ENCODE results near the gene NCOA3. TPM values are rescaled to one million over a fixed set of nuclear protein-coding genes. Genes with fewer than 3 reads are reported as not detected.

The NCOA3 gene
- total RNA-seq, 4 donors from 2014 or later = 26.7 to 40.2 (median 34.5) TPM

DNA sequence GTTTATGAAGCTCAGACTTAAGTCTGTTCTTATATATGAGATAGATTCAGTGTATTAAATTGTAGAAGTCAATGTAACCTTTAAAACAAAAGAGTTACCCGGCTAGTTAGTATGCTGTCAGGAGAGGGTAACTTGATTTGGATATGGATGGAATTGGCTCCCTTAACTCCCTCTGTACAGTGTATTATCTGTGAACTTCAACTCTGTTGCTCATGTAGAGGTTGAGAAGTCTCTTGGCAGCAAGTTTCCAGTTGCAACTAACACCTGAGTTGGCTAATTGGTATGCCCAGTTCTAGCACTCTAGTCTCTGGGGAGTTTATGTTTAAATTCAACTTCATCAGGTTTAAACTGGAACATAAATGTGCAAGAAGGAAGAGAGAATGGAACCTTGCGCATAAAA is 111.0 kb downstream of the NCOA3 start:
- peaks cover 0 to 13% (median 5%) of the 10 kb centered on the region in 3 donors for H3K4me1 ChIP-seq
- WGBS, 2 donors = 85 to 90% methylated on average over 2 of the region's 2 CpGs

DNA sequence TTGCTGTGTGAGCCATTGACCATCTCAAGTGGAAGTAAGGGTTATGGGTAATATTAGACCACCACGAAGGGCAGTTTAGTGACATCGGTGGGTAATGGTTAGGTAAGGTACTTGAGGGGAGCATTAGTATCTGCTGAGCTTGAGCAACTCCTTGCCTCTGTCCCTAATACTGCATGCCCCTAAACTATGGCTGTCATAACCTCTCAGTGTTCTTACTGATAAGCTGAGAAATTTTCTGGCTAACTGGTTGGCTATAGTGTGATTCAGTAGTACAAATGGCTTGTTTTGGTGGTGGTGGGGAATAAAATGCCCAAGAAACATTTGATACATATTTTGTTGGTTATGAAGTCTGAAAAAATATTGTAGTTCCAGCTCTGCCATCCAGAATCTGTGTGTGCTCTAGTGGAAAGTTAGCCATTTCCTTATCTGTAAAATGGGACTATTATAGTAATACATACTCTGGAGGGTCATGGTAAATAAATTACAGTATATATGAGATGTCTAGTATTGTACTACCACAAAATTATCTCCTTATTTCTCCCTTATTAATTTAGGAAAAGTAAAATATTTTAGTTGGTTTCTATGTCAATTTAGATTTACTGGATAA is 113.1 kb downstream of the NCOA3 start:
- WGBS, 2 donors = 88 to 97% methylated on average over 2 of the region's 2 CpGs

More for the DNA sequence above, 111.0 kb downstream of the NCOA3 start:
- Histone ChIP-seq H3K36me3 (peaks cover 0 to 5% (median 0%) of the 10 kb centered on the region in 3 donors), H3K4me3 (no peak overlapping the region), H3K27ac (no peak overlapping the region), H3K27me3 (no peaks in the 10 kb centered on the region), H3K9me3 (no peaks in the 10 kb centered on the region)
- TF ChIP-seq POLR2A (IDR thresholded peaks at IDR 0.05) = no peak
- TF ChIP-seq, protein P1, sequence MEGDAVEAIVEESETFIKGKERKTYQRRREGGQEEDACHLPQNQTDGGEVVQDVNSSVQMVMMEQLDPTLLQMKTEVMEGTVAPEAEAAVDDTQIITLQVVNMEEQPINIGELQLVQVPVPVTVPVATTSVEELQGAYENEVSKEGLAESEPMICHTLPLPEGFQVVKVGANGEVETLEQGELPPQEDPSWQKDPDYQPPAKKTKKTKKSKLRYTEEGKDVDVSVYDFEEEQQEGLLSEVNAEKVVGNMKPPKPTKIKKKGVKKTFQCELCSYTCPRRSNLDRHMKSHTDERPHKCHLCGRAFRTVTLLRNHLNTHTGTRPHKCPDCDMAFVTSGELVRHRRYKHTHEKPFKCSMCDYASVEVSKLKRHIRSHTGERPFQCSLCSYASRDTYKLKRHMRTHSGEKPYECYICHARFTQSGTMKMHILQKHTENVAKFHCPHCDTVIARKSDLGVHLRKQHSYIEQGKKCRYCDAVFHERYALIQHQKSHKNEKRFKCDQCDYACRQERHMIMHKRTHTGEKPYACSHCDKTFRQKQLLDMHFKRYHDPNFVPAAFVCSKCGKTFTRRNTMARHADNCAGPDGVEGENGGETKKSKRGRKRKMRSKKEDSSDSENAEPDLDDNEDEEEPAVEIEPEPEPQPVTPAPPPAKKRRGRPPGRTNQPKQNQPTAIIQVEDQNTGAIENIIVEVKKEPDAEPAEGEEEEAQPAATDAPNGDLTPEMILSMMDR (IDR thresholded peaks at IDR 0.05) = no peak
- DNase-seq = no peak
- intact Hi-C loops (cut with DNase I) = loop anchor here (10.0 kb wide), 1 partner anchor 218 kb away; no protein-coding TSS in a partner anchor

DNA sequence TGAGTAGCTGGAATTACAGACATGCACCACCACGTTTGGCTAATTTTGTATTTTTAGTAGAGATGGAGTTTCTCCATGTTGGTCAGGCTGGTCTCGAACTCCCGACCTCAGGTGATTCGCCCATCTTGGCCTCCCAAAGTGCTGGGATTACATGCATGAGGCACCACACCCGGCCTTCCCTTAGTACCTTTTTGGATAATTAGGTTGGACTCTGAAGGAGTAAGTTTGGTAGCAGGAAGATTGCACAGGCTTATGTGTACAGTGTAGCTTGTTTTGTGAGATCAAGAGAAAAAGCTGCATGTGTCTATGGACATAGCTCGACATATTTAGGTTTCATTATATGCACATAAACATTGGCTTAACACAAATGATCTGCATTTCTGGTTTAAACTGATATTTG is 116.8 kb downstream of the NCOA3 start:
- no peaks in the 10 kb centered on the region for H3K27me3 ChIP-seq
- no peak for DNase-seq
- H3K4me3 ChIP-seq = no peak overlapping the region
- no peaks in the 10 kb centered on the region for H3K9me3 ChIP-seq
- TF ChIP-seq, protein P1 (IDR thresholded peaks at IDR 0.05) = no peak
- TF ChIP-seq POLR2A (IDR thresholded peaks at IDR 0.05) = no peak
- WGBS, 2 donors = 60 to 79% methylated on average over 6 of the region's 6 CpGs
- peaks cover 0 to 18% (median 0%) of the 10 kb centered on the region in 3 donors for H3K36me3 ChIP-seq
- H3K4me1 ChIP-seq = peaks cover 0 to 4% (median 0%) of the 10 kb centered on the region in 3 donors
- intact Hi-C loops (cut with DNase I) = loop anchor here (10.0 kb wide), 1 partner anchor 224 kb away; no protein-coding TSS in a partner anchor
- H3K27ac ChIP-seq = no peak overlapping the region

More for the DNA sequence above, 113.1 kb downstream of the NCOA3 start:
- H3K9me3 ChIP-seq = no peaks in the 10 kb centered on the region
- H3K4me3 ChIP-seq = no peak overlapping the region
- intact Hi-C loops (cut with DNase I) = loop anchor here (10.0 kb wide), 1 partner anchor 220 kb away; no protein-coding TSS in a partner anchor
- DNase-seq = no peak
- H3K27ac ChIP-seq = no peak overlapping the region
- TF ChIP-seq, protein P1 (IDR thresholded peaks at IDR 0.05) = no peak
- no peak for TF ChIP-seq POLR2A (IDR thresholded peaks at IDR 0.05)
- H3K4me1 ChIP-seq = peaks cover 0 to 13% (median 5%) of the 10 kb centered on the region in 3 donors
- peaks cover 0 to 5% (median 0%) of the 10 kb centered on the region in 3 donors for H3K36me3 ChIP-seq
- H3K27me3 ChIP-seq = no peaks in the 10 kb centered on the region

DNA sequence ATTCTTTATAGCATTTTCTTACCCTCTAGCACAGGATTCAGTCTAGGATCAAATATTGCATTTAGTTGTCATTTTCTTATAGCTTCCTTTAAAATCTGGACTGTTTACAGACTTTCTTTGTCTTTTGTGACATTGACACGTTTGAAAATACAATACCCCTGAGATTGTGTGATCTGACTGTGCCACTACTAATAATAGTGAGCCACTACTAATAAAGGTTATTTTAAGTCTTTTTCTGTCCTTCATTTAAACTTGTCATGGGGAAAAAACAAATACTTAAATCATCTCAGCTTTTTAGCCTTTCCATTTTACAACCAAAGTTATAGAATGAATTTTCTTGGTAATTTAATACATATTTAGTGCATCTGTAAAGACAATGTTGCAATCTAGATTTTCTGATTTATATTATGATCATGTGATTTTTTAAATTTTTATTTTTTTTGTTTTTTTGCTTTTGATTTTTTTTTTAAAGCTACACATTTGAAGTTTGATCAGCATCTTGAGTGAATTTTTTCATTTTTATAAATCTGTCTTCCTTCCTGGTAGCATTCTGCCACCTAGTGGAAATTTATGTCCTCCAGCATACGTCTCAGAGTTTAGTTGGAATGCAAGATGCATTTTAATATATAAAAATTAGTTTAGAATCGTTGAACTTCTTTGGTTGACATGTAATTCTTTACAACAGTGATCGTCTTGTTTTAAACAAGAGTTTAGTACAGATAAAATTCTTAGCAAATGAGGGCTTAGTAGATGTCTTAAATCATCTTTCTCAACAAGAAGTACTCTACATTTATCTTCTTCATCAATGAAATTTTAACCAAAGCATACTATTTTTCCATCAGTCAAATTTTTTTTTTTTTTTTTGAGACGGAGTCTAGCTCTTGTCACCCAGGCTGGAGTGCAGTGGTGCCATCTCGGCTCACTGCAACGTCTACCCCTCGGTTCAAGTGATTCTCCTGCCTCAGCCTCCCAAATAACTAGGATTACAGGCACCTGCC is 119.4 kb downstream of the NCOA3 start:
- WGBS, 2 donors = 41 to 48% methylated on average over 8 of the region's 8 CpGs
- DNase-seq = no peak
- Histone ChIP-seq H3K4me3 (no peak overlapping the region), H3K4me1 (peaks cover 0 to 4% (median 0%) of the 10 kb centered on the region in 3 donors), H3K9me3 (no peaks in the 10 kb centered on the region), H3K27ac (peak overlapping the region in 1 of 4 donors; percentile 4), H3K27me3 (no peaks in the 10 kb centered on the region), H3K36me3 (peaks cover 0 to 43% (median 3%) of the 10 kb centered on the region in 3 donors)
- TF ChIP-seq, protein P1 (IDR thresholded peaks at IDR 0.05) = peak; percentile 48 to 93 (median 88)
- no peak for TF ChIP-seq POLR2A (IDR thresholded peaks at IDR 0.05)
- intact Hi-C loops (cut with DNase I) = loop anchor here (10.0 kb wide), 1 partner anchor 116 kb away; the partner anchor contains the start of gene NCOA3

Data from esophagus squamous epithelium (tissue), 5 donors.